Thymus (tissue), 14 donors: ENCODE data around the gene GARIN6. TPM values are rescaled to one million over a fixed set of nuclear protein-coding genes. Genes with fewer than 3 reads are reported as not detected.

Experiments
- DNase-seq, 9 donors: peaks; one replicate each; pipeline ENCODE4 v3.0.0-alpha.2; 2013; ENCODE audit warnings: low spot score in 9 of 9, low read depth in 6 of 9, missing footprints in 1 of 9
- H3K27ac ChIP-seq, 2 donors: one replicate each; pipeline ENCODE4 v1.5.1; 2013; ENCODE audit warnings: control low read depth in 1 of 2, low read depth in 1 of 2, low read length in 1 of 2, mild to moderate bottlenecking in 1 of 2, moderate library complexity in 1 of 2
- H3K27me3 ChIP-seq, 2 donors: one replicate each; pipeline ENCODE4 v1.5.1; 2013; ENCODE audit warnings: low read length in 1 of 2; ENCODE audit not compliant: control insufficient read depth in 2 of 2, insufficient read depth in 1 of 2
- H3K36me3 ChIP-seq, 2 donors: one replicate each; pipeline ENCODE4 v1.5.1; 2013; ENCODE audit warnings: low read length in 1 of 2, mild to moderate bottlenecking in 1 of 2, moderate library complexity in 1 of 2; ENCODE audit not compliant: control insufficient read depth in 2 of 2, insufficient read depth in 2 of 2
- H3K4me1 ChIP-seq, 2 donors: one replicate each; pipeline ENCODE4 v1.5.1; 2013; ENCODE audit warnings: low read length in 2 of 2; ENCODE audit not compliant: control insufficient read depth in 2 of 2, insufficient read depth in 2 of 2
- H3K4me3 ChIP-seq, 2 donors: one replicate each; pipeline ENCODE4 v1.5.1; 2013; ENCODE audit warnings: low read length in 2 of 2, control low read depth in 1 of 2, mild to moderate bottlenecking in 1 of 2
- H3K9me3 ChIP-seq, 2 donors: one replicate each; pipeline ENCODE4 v1.5.1; 2013; ENCODE audit warnings: low read length in 1 of 2, mild to moderate bottlenecking in 1 of 2; ENCODE audit not compliant: control insufficient read depth in 2 of 2, insufficient read depth in 1 of 2
- WGBS: extraction: QIAGEN DNeasy Blood & Tissue Kit; methylation state at CpG from one replicate; pipeline ENCODE4 v1.1.7; 2013; 5-methylcytosine and 5-hydroxymethylcytosine counted together
- long read RNA-seq, 10 donors: transcript quantifications; one replicate each; lab custom pipeline, GENCODE V29; 2026
- polyA plus RNA-seq: library from polyadenylated mRNA; stranded (reverse); fragments of 200-250 nt; gene quantifications from one replicate; pipeline ENCODE4 v1.2.3, GENCODE V29; 2013
- total RNA-seq: library from RNA; stranded (reverse); fragments of 120-200 nt; gene quantifications from one replicate; pipeline ENCODE4 v1.2.4, GENCODE V29; 2013
- donor health status: healthy.

GARIN6 gene
- total RNA-seq (not detected), polyA plus RNA-seq (0.02 TPM)
- long read RNA-seq, donor 1, result 0 reads
- long read RNA-seq, donor 2, result 0 reads
- long read RNA-seq, donor 3, result 0 reads
- long read RNA-seq, donor 4, result 0 reads
- long read RNA-seq, donor 5, result 0 reads
- long read RNA-seq, donor 6, result 0 reads
- long read RNA-seq, donor 7, result 0 reads
- long read RNA-seq, donor 8, result 0 reads
- long read RNA-seq, donor 9, result 0 reads
- long read RNA-seq, donor 10, result 0 reads

- H3K36me3 ChIP-seq, result no peaks in the 10 kb centered on the region
- DNase-seq, result no peak
- H3K4me1 ChIP-seq, result no peaks in the 10 kb centered on the region
- no peak within 1 kb of the TSS for H3K27ac ChIP-seq
- no peaks in the 10 kb centered on the region for H3K9me3 ChIP-seq
- WGBS, result 92% methylated on average over 4 of the region's 4 CpGs
- H3K4me3 ChIP-seq, result no peak within 1 kb of the TSS
- no peaks in the 10 kb centered on the region for H3K27me3 ChIP-seq
Observed at GRCh38 chr12:99647453-99647852, at the start of gene GARIN6. Gene GARIN6, plus strand, starts transcription at chr12:99647753. Its CDS starts 422 bp downstream, at chr12:99648175.

GRCh38 chr12:99598785-99599184 is 48.8 kb upstream of the GARIN6 start:
- DNase-seq, result no peak
- H3K36me3 ChIP-seq, result no peaks in the 10 kb centered on the region
- H3K4me3 ChIP-seq, result no peak overlapping the region
- no peaks in the 10 kb centered on the region for H3K9me3 ChIP-seq
- H3K27me3 ChIP-seq, result no peaks in the 10 kb centered on the region
- no peaks in the 10 kb centered on the region for H3K4me1 ChIP-seq
- H3K27ac ChIP-seq, result no peak overlapping the region
- 96% methylated on average over 2 of the region's 2 CpGs for WGBS

GRCh38 chr12:99600388-99600787 is 47.2 kb upstream of the GARIN6 start:
- Histone ChIP-seq H3K9me3 (no peaks in the 10 kb centered on the region), H3K27me3 (no peaks in the 10 kb centered on the region), H3K36me3 (no peaks in the 10 kb centered on the region), H3K27ac (no peak overlapping the region), H3K4me3 (no peak overlapping the region), H3K4me1 (no peaks in the 10 kb centered on the region)
- WGBS, result 21% methylated on average over 5 of the region's 5 CpGs
- no peak for DNase-seq

- no peak overlapping the region for H3K4me3 ChIP-seq
- H3K9me3 ChIP-seq, result no peaks in the 10 kb centered on the region
- H3K27ac ChIP-seq, result no peak overlapping the region
- no peaks in the 10 kb centered on the region for H3K36me3 ChIP-seq
- H3K4me1 ChIP-seq, result no peaks in the 10 kb centered on the region
- WGBS, result 55% methylated on average over 7 of the region's 7 CpGs
- no peak for DNase-seq
- no peaks in the 10 kb centered on the region for H3K27me3 ChIP-seq
Observed at GRCh38 chr12:99609455-99610181, 37.9 kb upstream of the GARIN6 start.

GRCh38 chr12:99611117-99611516 is 36.4 kb upstream of the GARIN6 start:
- no peak overlapping the region for H3K4me3 ChIP-seq
- no peaks in the 10 kb centered on the region for H3K9me3 ChIP-seq
- H3K27ac ChIP-seq, result no peak overlapping the region
- no peaks in the 10 kb centered on the region for H3K4me1 ChIP-seq
- 73% methylated on average over 3 of the region's 3 CpGs for WGBS
- no peak for DNase-seq
- no peaks in the 10 kb centered on the region for H3K36me3 ChIP-seq
- no peaks in the 10 kb centered on the region for H3K27me3 ChIP-seq

- no peak overlapping the region for H3K4me3 ChIP-seq
- H3K36me3 ChIP-seq, result no peaks in the 10 kb centered on the region
- H3K27ac ChIP-seq, result no peak overlapping the region
- no peaks in the 10 kb centered on the region for H3K4me1 ChIP-seq
- DNase-seq, result no peak
- no peaks in the 10 kb centered on the region for H3K27me3 ChIP-seq
- WGBS, result 93% methylated on average over 3 of the region's 3 CpGs
- no peaks in the 10 kb centered on the region for H3K9me3 ChIP-seq
Observed at GRCh38 chr12:99611599-99611998, 36.0 kb upstream of the GARIN6 start.

GRCh38 chr12:99618657-99619056 is 28.9 kb upstream of the GARIN6 start:
- Histone ChIP-seq H3K27ac (no peak overlapping the region), H3K4me3 (no peak overlapping the region), H3K4me1 (no peaks in the 10 kb centered on the region), H3K27me3 (no peaks in the 10 kb centered on the region), H3K36me3 (no peaks in the 10 kb centered on the region), H3K9me3 (no peaks in the 10 kb centered on the region)
- WGBS, result 92% methylated on average over 4 of the region's 4 CpGs
- no peak for DNase-seq

- Histone ChIP-seq H3K4me1 (no peaks in the 10 kb centered on the region), H3K4me3 (no peak overlapping the region), H3K36me3 (no peaks in the 10 kb centered on the region), H3K9me3 (no peaks in the 10 kb centered on the region), H3K27ac (no peak overlapping the region), H3K27me3 (no peaks in the 10 kb centered on the region)
- DNase-seq, result peak in 3 of 9 donors; percentile 1 to 5 (median 2)
- WGBS, result 66% methylated on average over 7 of the region's 7 CpGs
Observed at GRCh38 chr12:99619389-99620158, 28.0 kb upstream of the GARIN6 start.

- Histone ChIP-seq H3K27me3 (no peaks in the 10 kb centered on the region), H3K4me3 (no peak overlapping the region), H3K4me1 (no peaks in the 10 kb centered on the region), H3K9me3 (no peaks in the 10 kb centered on the region), H3K27ac (no peak overlapping the region), H3K36me3 (no peaks in the 10 kb centered on the region)
- DNase-seq, result no peak
Observed at GRCh38 chr12:99620159-99620479, 27.4 kb upstream of the GARIN6 start.
